Right atrium auricular region (tissue), 2 donors: ENCODE measurements around the gene KRT71. TPM values are rescaled to one million over a fixed set of nuclear protein-coding genes. Genes with fewer than 3 reads are reported as not detected.

Source experiments
- DNase-seq: peaks from one replicate; pipeline ENCODE4 v3.0.0-alpha.2; 2019; ENCODE audit warnings: low spot score
- H3K27ac ChIP-seq, 2 donors: fragments of 200-600 bp; sonication (generic); 1 replicate in 1 of 2; 2 replicates in 1 of 2; pipeline ENCODE4 v1.5.1; 2016 to 2019
- H3K27me3 ChIP-seq, 2 donors: fragments of 200-600 bp; sonication (generic); one replicate each; pipeline versions ENCODE4 v1.5.1 to v1.6.0; 2017 to 2019
- H3K36me3 ChIP-seq: fragments of 200-600 bp; sonication (generic); one replicate; pipeline ENCODE4 v1.5.1; 2016
- H3K4me1 ChIP-seq, 2 donors: fragments of 200-600 bp; sonication (generic); one replicate each; pipeline versions ENCODE4 v1.5.1 to v1.6.0; 2017 to 2019
- H3K4me3 ChIP-seq, 2 donors: fragments of 200-600 bp; sonication (generic); 1 replicate in 1 of 2; 2 replicates in 1 of 2; pipeline ENCODE4 v1.5.1; 2017 to 2019; ENCODE audit warnings: mild to moderate bottlenecking in 1 of 2, moderate library complexity in 1 of 2
- H3K9me3 ChIP-seq, 2 donors: fragments of 200-600 bp; sonication (generic); one replicate each; pipeline ENCODE4 v1.5.1; 2019
- total RNA-seq, 2 donors: library from RNA; depleted of rRNA; stranded (reverse); fragments of >200 nt; gene quantifications; one replicate each; pipeline ENCODE4 v1.1.0, GENCODE V29; 2016
- TF ChIP-seq, protein P1 (sequence below), 2 donors: fragments of 200-600 bp; sonication (generic); IDR thresholded peaks; one replicate each; pipeline ENCODE4 v1.5.1; 2019; ENCODE audit warnings: antibody characterized with exemption in 2 of 2

The KRT71 gene
- total RNA-seq, 2 donors from 2014 or later = not detected

DNA sequence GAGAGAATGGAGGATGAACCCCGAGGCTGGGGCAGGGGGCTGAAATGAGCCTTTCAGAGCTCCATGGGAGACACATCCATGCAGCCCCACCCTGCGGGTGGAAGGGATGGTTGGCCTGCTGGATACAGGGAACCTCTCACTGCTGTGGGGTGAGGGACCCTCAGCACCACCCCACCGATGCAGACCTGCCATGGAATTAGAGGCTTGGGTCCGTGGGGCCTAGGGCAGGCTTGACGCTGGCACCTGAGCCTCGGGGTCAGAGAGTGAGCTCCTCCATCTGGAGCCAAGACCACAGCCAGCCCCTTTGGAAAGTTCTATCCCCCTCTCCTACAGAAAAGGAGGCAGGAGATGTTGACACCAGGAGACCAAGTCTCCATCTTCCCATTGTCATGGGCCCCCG lies 28.1 kb upstream of the KRT71 start:
- H3K9me3 ChIP-seq = no peaks in the 10 kb centered on the region
- no peak overlapping the region for H3K4me3 ChIP-seq
- no peaks in the 10 kb centered on the region for H3K4me1 ChIP-seq
- DNase-seq = no peak
- TF ChIP-seq, protein P1, sequence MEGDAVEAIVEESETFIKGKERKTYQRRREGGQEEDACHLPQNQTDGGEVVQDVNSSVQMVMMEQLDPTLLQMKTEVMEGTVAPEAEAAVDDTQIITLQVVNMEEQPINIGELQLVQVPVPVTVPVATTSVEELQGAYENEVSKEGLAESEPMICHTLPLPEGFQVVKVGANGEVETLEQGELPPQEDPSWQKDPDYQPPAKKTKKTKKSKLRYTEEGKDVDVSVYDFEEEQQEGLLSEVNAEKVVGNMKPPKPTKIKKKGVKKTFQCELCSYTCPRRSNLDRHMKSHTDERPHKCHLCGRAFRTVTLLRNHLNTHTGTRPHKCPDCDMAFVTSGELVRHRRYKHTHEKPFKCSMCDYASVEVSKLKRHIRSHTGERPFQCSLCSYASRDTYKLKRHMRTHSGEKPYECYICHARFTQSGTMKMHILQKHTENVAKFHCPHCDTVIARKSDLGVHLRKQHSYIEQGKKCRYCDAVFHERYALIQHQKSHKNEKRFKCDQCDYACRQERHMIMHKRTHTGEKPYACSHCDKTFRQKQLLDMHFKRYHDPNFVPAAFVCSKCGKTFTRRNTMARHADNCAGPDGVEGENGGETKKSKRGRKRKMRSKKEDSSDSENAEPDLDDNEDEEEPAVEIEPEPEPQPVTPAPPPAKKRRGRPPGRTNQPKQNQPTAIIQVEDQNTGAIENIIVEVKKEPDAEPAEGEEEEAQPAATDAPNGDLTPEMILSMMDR (IDR thresholded peaks at IDR 0.05) = no peak
- H3K27ac ChIP-seq = no peak overlapping the region
- H3K36me3 ChIP-seq = no peaks in the 10 kb centered on the region
- H3K27me3 ChIP-seq = no peaks in the 10 kb centered on the region

DNA sequence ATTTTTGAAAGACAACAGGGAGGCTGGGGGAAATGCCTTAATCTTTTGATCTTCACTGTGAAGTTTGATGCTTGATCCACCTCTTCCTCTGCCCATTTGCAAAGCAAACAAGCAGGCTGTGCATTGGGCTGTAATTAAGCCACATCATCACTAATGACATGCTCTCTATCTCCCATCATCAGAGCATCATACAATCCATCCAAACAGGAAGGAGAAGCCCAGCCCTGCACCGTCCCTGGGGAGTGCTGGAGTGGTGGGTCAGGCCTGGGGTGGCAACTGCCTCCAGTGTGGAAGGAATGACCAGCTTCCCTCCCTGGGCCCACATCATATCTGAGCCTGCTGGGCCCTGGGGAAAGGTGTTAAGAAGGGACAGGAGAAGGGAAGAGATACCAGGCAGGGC lies 27.6 kb upstream of the KRT71 start:
- TF ChIP-seq, protein P1 (IDR thresholded peaks at IDR 0.05) = no peak
- H3K36me3 ChIP-seq = no peaks in the 10 kb centered on the region
- no peak overlapping the region for H3K27ac ChIP-seq
- no peaks in the 10 kb centered on the region for H3K9me3 ChIP-seq
- no peak overlapping the region for H3K4me3 ChIP-seq
- no peak for DNase-seq
- H3K4me1 ChIP-seq = no peaks in the 10 kb centered on the region
- no peaks in the 10 kb centered on the region for H3K27me3 ChIP-seq

DNA sequence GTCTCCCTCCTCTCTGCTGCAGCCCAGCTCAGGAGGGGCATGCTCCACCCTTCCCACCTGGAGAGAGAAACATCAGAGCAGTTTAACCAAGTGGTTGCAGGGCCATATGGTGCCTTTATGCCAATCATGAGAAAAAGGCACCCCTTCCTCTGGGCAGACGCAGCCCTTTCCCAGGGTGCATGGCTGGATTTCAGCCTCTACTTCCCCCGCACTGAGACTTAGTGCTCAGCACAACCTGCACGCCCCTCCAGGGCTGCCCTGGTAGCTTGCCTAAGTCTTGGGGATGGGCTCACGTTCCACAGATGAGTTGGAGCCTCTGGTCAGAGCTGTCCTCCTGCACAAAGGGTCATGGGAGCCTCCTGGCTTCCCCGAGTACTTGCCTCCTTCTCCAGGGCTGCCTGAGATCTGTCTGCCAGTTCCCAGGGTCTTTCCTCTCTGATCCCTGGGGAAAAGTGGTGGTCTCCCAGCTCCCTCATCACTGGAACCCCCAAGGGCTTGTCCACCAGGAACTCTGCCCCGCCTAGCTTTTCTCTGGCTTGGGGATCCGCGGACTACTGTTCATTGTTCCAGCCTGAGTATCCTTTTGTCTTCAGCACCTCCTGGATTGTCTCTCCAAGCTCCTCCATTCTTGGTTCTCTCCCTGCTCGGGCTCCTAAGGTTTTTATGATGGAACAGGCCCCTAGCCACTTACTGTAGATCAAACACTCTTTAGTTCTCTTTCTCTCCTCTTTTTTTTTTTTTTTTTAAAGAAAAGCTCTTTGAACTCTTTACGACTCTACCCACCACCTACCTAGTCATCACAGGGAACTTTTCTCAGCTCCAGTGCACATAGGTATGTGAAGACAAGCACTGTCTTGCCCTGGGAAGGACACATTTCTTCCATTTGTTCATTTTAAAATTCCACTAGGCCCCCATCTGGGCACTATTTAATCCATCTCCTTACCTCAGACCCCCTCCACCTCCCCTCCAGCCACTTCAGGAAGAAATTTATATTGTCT lies 26.8 kb upstream of the KRT71 start:
- no peak overlapping the region for H3K27ac ChIP-seq
- no peak overlapping the region for H3K4me3 ChIP-seq
- DNase-seq = no peak
- no peaks in the 10 kb centered on the region for H3K36me3 ChIP-seq
- TF ChIP-seq, protein P1 (IDR thresholded peaks at IDR 0.05) = no peak
- no peaks in the 10 kb centered on the region for H3K4me1 ChIP-seq
- H3K27me3 ChIP-seq = no peaks in the 10 kb centered on the region
- no peaks in the 10 kb centered on the region for H3K9me3 ChIP-seq

DNA sequence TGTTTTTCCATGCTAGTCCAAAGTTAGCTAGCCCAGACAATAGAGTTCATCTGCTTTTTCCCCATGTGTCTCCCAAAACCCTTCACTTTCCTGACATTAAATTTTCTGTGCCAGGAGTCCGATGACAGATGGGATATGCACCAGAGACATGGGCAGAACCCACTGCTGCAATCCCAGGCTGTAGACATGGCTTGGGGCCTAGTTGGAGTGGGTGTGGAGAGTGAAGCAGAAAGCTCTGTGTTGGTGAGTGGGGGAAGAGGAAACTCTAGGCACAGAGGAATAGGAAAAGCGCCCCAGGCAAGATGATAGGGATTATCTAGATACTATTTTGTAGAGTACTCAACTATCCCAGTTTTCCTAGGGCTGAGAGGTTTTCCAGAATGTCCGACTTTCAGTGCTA lies 25.5 kb upstream of the KRT71 start:
- H3K36me3 ChIP-seq = no peaks in the 10 kb centered on the region

DNA sequence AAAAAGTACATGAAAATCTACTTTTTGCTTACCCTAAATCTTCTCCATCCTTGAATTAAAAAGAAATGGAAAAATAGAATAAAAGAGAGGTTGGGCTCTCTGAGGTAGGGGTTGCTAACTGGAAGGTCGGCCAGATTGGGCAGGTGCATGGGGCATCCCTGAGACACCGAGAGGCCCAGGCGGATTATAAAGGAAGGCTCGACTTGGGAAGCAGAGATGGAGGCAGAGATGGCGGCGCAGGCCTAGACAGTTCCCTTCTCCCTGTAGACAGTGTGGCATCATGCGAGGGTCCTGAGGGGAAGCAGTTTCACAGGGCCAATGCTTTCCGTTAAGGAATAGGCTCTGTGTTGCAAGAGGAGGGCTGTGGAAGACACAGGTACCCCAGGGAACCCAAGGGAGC lies 24.4 kb upstream of the KRT71 start:
- no peaks in the 10 kb centered on the region for H3K9me3 ChIP-seq
- H3K27me3 ChIP-seq = no peaks in the 10 kb centered on the region
- no peaks in the 10 kb centered on the region for H3K4me1 ChIP-seq
- TF ChIP-seq, protein P1 (IDR thresholded peaks at IDR 0.05) = no peak
- H3K4me3 ChIP-seq = no peak overlapping the region
- no peak overlapping the region for H3K27ac ChIP-seq
- DNase-seq = no peak
- H3K36me3 ChIP-seq = no peaks in the 10 kb centered on the region

More for the DNA sequence above, 25.5 kb upstream of the KRT71 start:
- no peaks in the 10 kb centered on the region for H3K4me1 ChIP-seq
- no peak overlapping the region for H3K4me3 ChIP-seq
- H3K27ac ChIP-seq = no peak overlapping the region
- H3K9me3 ChIP-seq = no peaks in the 10 kb centered on the region
- DNase-seq = no peak
- H3K27me3 ChIP-seq = no peaks in the 10 kb centered on the region
- TF ChIP-seq, protein P1 (IDR thresholded peaks at IDR 0.05) = no peak
